RWPE1 (cell line): Measurements from ENCODE around the gene GNB3.

Source experiments
- CTCF ChIA-PET: fragments of 350-600 bp; sonication (Branson Sonifier 250); formaldehyde crosslinking; extraction: SDS; loops from one replicate; lab custom pipeline; 2021; lab: Yijun Ruan, JAX
- POLR2A ChIA-PET: fragments of 400-600 bp; formaldehyde crosslinking; extraction: SDS; loops from one replicate; lab custom pipeline; 2020; ENCODE audit warnings: antibody characterized with exemption; ENCODE audit not compliant: low non-redundant PET; lab: Yijun Ruan, JAX
- DNase-seq: peaks from one replicate; pipeline ENCODE4 v3.0.0; 2012; ENCODE audit warnings: low spot score
- H3K27ac ChIP-seq: fragments of 450-650 bp; 2 replicates; pipeline ENCODE4 v1.5.1; 2017
- TF ChIP-seq, protein P1 (sequence below): fragments of 450-650 bp; conservative IDR thresholded peaks from 2 replicates; pipeline ENCODE4 v1.5.1; 2017; ENCODE audit warnings: low read depth, mild to moderate bottlenecking

The GNB3 gene

DNA sequence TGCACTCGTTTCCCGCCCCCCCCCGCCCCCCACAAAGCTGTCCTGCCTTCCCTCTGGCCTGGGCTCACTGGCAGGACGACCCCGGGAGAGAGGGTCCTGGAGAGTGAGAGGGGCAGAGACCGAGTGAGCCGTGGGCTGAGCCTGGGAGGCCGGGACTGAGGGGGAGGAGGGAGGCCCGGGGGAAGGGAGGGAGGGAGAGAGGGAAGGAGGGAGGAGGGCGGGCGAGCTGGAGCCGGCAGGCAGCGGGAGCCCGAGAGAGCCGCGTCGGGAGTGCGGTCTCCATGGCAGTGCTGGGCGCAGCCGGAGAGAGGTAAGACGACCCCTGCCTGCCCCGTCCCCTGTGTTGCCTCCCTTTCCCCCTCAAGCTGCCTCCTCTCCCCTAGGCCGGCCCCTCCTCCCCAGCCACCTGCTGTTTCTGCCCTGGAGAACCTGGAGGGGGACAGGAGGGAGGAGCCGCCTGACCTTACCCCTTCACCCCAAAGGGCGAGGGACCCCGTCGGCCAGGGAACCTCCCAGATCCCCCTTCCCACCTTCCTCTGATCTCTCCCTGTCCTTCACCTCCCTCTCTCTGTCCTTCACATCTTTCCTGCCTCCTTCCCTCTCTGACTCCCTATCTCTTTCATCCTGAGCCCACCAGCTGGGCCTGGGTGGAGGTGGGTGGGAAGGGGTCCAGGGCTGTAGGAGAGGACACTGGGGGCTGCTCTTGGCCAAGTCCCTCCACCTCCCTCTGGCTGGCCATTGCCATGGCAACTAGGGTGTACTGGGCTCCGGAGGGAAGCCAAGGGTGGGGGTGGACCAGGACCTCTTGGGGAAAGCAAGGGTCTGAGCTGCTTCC is 18.9 kb upstream of the GNB3 start, which contains the start of gene GPR162:
Gene GPR162, plus strand, starts transcription at position 231 of the 835 bp plus-strand sequence. CDS start 2,078 bp downstream, outside the sequence.
- H3K27ac ChIP-seq = no peak within 1 kb of the TSS
- no peak for DNase-seq
- TF ChIP-seq, protein P1, sequence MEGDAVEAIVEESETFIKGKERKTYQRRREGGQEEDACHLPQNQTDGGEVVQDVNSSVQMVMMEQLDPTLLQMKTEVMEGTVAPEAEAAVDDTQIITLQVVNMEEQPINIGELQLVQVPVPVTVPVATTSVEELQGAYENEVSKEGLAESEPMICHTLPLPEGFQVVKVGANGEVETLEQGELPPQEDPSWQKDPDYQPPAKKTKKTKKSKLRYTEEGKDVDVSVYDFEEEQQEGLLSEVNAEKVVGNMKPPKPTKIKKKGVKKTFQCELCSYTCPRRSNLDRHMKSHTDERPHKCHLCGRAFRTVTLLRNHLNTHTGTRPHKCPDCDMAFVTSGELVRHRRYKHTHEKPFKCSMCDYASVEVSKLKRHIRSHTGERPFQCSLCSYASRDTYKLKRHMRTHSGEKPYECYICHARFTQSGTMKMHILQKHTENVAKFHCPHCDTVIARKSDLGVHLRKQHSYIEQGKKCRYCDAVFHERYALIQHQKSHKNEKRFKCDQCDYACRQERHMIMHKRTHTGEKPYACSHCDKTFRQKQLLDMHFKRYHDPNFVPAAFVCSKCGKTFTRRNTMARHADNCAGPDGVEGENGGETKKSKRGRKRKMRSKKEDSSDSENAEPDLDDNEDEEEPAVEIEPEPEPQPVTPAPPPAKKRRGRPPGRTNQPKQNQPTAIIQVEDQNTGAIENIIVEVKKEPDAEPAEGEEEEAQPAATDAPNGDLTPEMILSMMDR = no peak
- ChIA-PET POLR2A (interaction anchor here (0.6 kb wide), 2 partner anchors 69 to 98 kb away, joined by 3 to 4 read pairs; partner anchors contain the start of gene COPS7A), CTCF (interaction anchor here (0.6 to 1.0 kb wide), 2 partner anchors 13 to 136 kb away, joined by 3 read pairs; no protein-coding TSS in a partner anchor)

DNA sequence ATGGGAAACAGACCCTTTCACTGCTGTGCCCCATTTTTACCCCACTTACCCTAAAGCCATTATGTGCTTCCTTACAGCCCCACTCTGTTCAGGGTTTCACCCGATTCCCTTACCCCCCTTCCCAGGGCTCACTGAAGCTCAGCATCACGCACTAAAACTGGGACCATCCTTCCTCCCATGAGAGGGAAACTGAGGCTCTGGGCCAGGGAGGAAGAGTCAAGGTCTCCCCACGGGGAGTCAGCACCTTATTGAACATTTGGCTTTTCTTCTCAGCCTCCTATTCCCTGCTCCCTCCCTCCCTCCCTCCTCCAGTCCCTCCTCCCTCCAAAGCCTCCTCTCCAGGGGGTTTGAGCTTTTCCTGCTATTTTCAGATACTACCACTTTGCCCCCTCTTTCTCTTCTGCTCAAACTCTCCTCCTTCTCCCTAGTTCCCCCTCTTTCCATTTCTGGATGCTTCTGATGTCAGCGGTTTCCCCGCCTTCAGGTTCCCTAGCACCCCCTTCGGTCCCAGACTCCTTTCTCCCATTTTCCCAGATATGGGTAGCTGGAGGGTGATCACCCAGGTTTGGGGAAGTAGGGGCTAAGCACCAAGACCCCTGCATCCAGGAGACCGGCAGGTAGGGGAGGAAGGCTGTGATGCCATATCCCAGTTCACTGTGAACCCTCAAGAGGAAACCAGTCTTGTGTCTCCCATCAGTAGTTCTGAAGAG is 18.1 kb upstream of the GNB3 start:
- no peak overlapping the region for H3K27ac ChIP-seq
- TF ChIP-seq, protein P1 = no peak
- ChIA-PET CTCF (no interaction called here), POLR2A (no interaction called here)
- DNase-seq = no peak

DNA sequence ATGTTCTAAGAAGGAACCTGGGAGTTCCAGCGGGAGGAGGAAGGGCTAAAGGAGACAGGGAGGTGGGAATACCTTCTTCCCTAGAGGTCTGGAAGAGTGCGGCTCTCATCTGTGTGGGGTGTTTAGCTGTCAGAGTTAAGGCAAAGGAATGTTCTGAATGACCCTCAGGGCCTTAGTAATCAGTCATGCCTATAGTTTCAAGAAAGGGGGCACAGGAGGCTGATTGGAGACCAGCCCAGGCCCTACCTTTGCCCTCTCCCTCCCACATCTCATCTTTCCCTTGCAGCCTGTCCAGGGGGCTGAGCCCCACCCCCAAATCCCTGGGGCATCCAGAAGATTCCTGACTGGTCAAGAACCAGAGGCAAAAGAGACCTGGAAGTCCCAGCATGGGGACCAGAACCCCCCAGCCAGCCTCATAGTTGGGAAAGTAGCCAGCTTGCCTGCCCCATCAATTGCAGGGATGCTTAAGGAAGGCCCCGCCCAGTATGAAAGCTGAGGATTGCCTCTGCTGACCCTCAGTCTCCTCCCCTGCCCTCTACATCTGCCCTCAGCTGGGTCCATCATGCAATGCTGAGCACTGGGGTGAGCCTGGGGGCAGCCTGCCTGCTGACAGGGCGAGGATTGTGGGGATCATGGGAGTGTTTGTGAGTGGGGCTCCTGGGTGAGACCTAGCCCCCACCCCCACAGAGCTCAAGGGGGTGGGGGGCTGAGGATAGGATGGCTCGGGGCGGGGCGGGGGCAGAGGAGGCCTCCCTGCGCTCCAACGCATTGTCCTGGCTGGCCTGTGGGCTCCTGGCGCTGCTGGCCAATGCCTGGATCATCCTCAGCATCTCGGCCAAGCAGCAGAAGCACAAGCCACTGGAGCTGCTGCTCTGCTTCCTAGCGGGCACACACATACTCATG is 17.3 kb upstream of the GNB3 start:
- TF ChIP-seq, protein P1 = no peak
- no peak overlapping the region for H3K27ac ChIP-seq
- no peak for DNase-seq
- ChIA-PET POLR2A (no interaction called here), CTCF (interaction anchor here (0.5 to 2.7 kb wide), 4 partner anchors 10 to 128 kb away, joined by 3 to 20 read pairs (median 6); partner anchors contain the start of gene MLF2)

DNA sequence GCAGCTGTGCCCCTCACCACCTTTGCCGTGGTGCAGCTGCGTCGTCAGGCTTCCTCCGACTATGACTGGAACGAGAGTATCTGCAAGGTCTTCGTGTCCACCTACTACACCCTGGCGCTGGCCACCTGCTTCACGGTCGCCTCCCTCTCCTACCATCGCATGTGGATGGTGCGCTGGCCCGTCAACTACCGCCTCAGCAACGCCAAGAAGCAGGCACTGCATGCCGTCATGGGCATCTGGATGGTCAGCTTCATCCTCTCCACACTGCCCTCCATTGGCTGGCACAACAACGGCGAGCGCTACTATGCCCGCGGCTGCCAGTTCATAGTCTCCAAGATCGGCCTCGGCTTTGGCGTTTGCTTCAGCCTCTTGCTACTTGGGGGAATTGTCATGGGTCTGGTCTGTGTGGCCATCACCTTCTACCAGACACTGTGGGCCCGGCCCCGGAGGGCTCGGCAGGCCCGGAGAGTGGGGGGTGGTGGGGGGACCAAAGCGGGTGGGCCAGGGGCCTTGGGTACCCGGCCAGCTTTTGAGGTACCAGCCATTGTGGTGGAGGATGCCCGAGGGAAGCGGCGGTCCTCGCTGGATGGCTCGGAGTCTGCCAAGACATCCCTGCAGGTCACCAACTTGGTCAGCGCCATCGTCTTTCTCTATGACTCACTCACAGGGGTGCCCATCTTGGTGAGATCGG is 16.5 kb upstream of the GNB3 start:
- ChIA-PET CTCF (interaction anchor here (0.5 to 2.7 kb wide), 6 partner anchors 11 to 129 kb away, joined by 3 to 20 read pairs (median 3); partner anchors contain the start of genes MLF2 and PTMS), POLR2A (no interaction called here)
- TF ChIP-seq, protein P1 = no peak
- DNase-seq = no peak
- H3K27ac ChIP-seq = no peak overlapping the region

DNA sequence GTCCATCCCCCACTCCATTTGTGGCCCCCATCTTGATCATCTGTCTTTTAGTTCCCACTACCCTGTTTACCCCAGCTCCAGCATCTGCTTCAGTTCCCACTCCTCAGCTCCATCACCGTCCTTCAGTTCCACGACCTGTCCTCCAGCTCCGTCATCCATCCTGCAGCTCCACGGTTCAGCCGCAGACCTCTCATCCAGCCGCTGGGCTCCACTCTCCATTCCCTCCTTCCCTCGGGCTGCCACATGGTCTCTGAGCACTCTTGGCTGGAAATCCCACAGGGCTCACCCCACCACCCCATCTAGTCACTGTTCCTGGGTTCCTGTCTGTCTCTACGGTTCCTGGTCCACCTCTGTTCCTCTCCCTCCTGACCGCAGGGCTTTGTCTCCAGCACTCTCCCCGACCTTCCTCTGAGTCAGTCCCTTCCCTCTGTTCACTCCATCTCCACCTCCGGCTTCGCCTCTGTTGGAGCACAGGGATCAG is 15.8 kb upstream of the GNB3 start:
- H3K27ac ChIP-seq = no peak overlapping the region
- TF ChIP-seq, protein P1 = no peak
- ChIA-PET POLR2A (no interaction called here), CTCF (interaction anchor here (0.5 to 2.7 kb wide), 7 partner anchors 10 to 291 kb away, joined by 3 to 20 read pairs (median 3); partner anchors contain the start of genes GAPDH, MLF2 and PTMS)
- no peak for DNase-seq
